HEK293 (cell line): ENCODE data around the gene CACNA1B.
"Not testable (repeated sequence)": the region's sequence is repeated elsewhere in the genome, so short reads cannot be mapped to it uniquely, and the experiment has no call there.

ENCODE experiments used
- CTCF ChIA-PET: fragments of 350-600 bp; formaldehyde crosslinking; extraction: SDS; loops from one replicate; lab custom pipeline; 2021; ENCODE audit warnings: antibody characterized with exemption; lab: Yijun Ruan, JAX
- POLR2A ChIA-PET: fragments of 300-600 bp; formaldehyde crosslinking; extraction: SDS; loops from one replicate; lab custom pipeline; 2020; ENCODE audit warnings: antibody characterized with exemption, inconsistent platforms; lab: Yijun Ruan, JAX
- H3K27ac ChIP-seq: fragments of 200-500 bp; sonication (Bioruptor generic); 2 replicates; pipeline ENCODE4 v1.5.1; 2014; ENCODE audit warnings: low read depth, low read length, control low read depth, inconsistent platforms; ENCODE audit errors: extremely low read depth
- H3K36me3 ChIP-seq, 2 experiments: fragments of 200-500 bp in 1 of 2; sonication (Bioruptor generic) in 1 of 2; 1 replicate in 1 of 2; 2 replicates in 1 of 2; pipeline ENCODE4 v1.5.1; 2014 to 2017; ENCODE audit warnings: inconsistent platforms in 2 of 2, low read length in 2 of 2; ENCODE audit not compliant: control insufficient read depth in 2 of 2, insufficient read depth in 1 of 2
- H3K4me1 ChIP-seq: fragments of 200-500 bp; sonication (Bioruptor generic); 2 replicates; pipeline ENCODE4 v1.5.1; 2014; ENCODE audit warnings: mild to moderate bottlenecking, low read length, inconsistent platforms; ENCODE audit not compliant: control insufficient read depth, insufficient read depth
- H3K4me3 ChIP-seq: 2 replicates; pipeline ENCODE4 v1.5.1; 2011; ENCODE audit warnings: low read depth, mild to moderate bottlenecking, control low read depth, low read length, moderate library complexity
- H3K9me3 ChIP-seq: fragments of 200-500 bp; sonication (Bioruptor generic); 2 replicates; pipeline ENCODE4 v1.5.1; 2014; ENCODE audit warnings: low read depth, low read length, inconsistent platforms; ENCODE audit not compliant: control insufficient read depth, insufficient read depth
- FEZF1 ChIP-seq: fragments of 450-650 bp; formaldehyde crosslinking; IDR thresholded peaks from 2 replicates; pipeline ENCODE4 v1.5.1; 2016; ENCODE audit warnings: missing biosample characterization, missing genetic modification characterization
- HOXC10 ChIP-seq: sonication (generic); formaldehyde crosslinking; IDR thresholded peaks from 2 replicates; pipeline ENCODE4 v1.8.1; 2023; ENCODE audit warnings: mild to moderate bottlenecking, missing genetic modification reagents
- SETDB1 ChIP-seq: IDR thresholded peaks from one replicate; pipeline ENCODE4 v1.6.1; 2017; ENCODE audit warnings: mild to moderate bottlenecking, low read length, moderate library complexity, mixed read lengths; ENCODE audit not compliant: insufficient read length
- ZNF501 ChIP-seq: fragments of 450-650 bp; formaldehyde crosslinking; IDR thresholded peaks from 2 replicates; pipeline ENCODE4 v1.5.1; 2016; ENCODE audit warnings: missing biosample characterization, missing genetic modification characterization
- TF ChIP-seq, protein P1 (sequence below): fragments of 450-650 bp; formaldehyde crosslinking; conservative IDR thresholded peaks from 2 replicates; pipeline ENCODE4 v1.5.1; 2016; ENCODE audit warnings: low read depth, missing biosample characterization, missing genetic modification characterization
- TF ChIP-seq, protein P2 (sequence below): fragments of 450-650 bp; formaldehyde crosslinking; IDR thresholded peaks from 2 replicates; pipeline ENCODE4 v1.5.1; 2016; ENCODE audit warnings: missing biosample characterization, missing genetic modification characterization
- TF ChIP-seq, protein P3 (sequence below): fragments of 450-650 bp; formaldehyde crosslinking; IDR thresholded peaks from 2 replicates; pipeline ENCODE4 v1.5.1; 2016; ENCODE audit warnings: missing biosample characterization, missing genetic modification characterization
- TF ChIP-seq, protein P4 (sequence below): fragments of 450-650 bp; formaldehyde crosslinking; IDR thresholded peaks from 2 replicates; pipeline ENCODE4 v1.5.1; 2016; ENCODE audit warnings: missing biosample characterization, missing genetic modification characterization

Gene CACNA1B

DNA sequence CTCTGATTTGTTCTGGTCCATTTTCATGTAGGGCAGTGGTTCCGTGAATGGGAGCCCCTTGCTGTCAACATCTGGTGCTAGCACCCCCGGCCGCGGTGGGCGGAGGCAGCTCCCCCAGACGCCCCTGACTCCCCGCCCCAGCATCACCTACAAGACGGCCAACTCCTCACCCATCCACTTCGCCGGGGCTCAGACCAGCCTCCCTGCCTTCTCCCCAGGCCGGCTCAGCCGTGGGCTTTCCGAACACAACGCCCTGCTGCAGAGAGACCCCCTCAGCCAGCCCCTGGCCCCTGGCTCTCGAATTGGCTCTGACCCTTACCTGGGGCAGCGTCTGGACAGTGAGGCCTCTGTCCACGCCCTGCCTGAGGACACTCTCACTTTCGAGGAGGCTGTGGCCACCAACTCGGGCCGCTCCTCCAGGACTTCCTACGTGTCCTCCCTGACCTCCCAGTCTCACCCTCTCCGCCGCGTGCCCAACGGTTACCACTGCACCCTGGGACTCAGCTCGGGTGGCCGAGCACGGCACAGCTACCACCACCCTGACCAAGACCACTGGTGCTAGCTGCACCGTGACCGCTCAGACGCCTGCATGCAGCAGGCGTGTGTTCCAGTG is 244.0 kb downstream of the CACNA1B start (continued):
- no peak for TF ChIP-seq FEZF1
- TF ChIP-seq, all 188 proteins: peak for 0

DNA sequence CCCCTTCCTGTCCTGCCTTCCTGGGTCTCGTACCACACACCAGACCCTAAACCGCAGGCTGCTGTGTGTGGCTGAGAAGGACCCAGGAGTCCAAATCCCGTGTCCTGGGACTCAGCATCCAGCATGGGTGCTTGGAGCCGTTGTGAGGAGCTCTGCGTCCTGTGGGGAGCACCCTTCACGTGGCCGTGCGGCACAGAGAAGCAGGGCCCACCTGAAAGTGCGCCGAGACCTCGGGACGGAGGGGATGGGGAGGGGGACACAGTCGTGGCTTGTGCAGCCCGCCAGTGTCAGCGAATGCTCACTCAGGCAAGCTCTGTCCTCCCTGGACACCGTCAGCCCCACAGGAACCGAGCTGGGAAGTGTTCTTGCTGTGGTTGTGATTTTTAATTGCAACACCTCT is 244.6 kb downstream of the CACNA1B start:
- CTCF ChIA-PET: no interaction called here
- H3K36me3 ChIP-seq: no peaks in the 10 kb centered on the region

DNA sequence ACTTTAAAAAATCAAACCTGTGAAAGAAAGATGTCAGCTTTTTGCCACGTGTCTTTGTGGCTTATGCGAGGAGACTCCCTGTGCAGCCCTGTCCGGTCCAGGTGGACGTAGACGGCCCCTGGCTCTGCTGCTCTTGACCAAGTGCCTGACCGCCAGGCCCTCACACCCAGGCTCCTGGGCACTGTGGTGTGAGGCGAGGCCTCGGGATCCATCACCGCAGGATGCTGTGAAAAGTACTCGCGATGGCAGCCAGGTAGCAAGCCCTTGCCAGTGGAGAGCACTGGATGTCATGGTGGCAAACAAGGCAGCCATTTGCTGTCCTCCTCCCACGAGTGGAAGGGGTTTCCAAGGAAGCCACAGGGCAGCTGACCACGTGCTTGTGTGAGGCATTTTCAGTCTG is 245.1 kb downstream of the CACNA1B start:
- Histone ChIP-seq H3K36me3 (no peaks in the 10 kb centered on the region), H3K4me3 (no peak overlapping the region), H3K9me3 (no peaks in the 10 kb centered on the region), H3K4me1 (no peaks in the 10 kb centered on the region), H3K27ac (no peak overlapping the region)
- TF ChIP-seq ZNF501 (tag by site-specific recombination): no peak
- no peak for TF ChIP-seq HOXC10 (CRISPR knock-in tag)
- ChIA-PET CTCF (no interaction called here), POLR2A (no interaction called here)

More for the DNA sequence above, 244.6 kb downstream of the CACNA1B start:
- no peak overlapping the region for H3K4me3 ChIP-seq
- no peaks in the 10 kb centered on the region for H3K9me3 ChIP-seq
- TF ChIP-seq SETDB1: no peak
- POLR2A ChIA-PET: no interaction called here
- H3K27ac ChIP-seq: no peak overlapping the region
- no peaks in the 10 kb centered on the region for H3K4me1 ChIP-seq

DNA sequence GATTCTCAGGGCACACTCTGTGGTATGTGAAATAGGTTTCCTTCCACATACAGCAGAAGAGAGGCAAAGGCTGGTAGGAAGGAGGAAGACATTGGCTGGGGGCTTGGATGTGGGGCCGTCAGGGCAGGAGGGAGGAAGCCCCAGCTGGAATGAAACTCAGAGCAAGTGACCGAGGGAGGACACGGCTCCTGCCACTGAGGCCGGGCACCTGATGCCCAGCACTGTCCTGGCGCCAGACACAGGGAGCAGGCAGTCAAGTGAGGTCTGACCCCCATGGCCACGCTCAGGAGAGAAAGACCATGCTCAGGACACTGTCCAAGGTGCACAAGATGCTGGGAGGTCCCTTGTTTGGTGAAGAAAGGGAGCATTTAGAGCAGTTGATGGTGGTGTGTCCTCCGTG is 245.5 kb downstream of the CACNA1B start:
- Histone ChIP-seq H3K27ac (no peak overlapping the region), H3K36me3 (no peaks in the 10 kb centered on the region), H3K9me3 (no peaks in the 10 kb centered on the region), H3K4me1 (no peaks in the 10 kb centered on the region), H3K4me3 (no peak overlapping the region)
- CTCF ChIA-PET: no interaction called here
- TF ChIP-seq, protein P1, sequence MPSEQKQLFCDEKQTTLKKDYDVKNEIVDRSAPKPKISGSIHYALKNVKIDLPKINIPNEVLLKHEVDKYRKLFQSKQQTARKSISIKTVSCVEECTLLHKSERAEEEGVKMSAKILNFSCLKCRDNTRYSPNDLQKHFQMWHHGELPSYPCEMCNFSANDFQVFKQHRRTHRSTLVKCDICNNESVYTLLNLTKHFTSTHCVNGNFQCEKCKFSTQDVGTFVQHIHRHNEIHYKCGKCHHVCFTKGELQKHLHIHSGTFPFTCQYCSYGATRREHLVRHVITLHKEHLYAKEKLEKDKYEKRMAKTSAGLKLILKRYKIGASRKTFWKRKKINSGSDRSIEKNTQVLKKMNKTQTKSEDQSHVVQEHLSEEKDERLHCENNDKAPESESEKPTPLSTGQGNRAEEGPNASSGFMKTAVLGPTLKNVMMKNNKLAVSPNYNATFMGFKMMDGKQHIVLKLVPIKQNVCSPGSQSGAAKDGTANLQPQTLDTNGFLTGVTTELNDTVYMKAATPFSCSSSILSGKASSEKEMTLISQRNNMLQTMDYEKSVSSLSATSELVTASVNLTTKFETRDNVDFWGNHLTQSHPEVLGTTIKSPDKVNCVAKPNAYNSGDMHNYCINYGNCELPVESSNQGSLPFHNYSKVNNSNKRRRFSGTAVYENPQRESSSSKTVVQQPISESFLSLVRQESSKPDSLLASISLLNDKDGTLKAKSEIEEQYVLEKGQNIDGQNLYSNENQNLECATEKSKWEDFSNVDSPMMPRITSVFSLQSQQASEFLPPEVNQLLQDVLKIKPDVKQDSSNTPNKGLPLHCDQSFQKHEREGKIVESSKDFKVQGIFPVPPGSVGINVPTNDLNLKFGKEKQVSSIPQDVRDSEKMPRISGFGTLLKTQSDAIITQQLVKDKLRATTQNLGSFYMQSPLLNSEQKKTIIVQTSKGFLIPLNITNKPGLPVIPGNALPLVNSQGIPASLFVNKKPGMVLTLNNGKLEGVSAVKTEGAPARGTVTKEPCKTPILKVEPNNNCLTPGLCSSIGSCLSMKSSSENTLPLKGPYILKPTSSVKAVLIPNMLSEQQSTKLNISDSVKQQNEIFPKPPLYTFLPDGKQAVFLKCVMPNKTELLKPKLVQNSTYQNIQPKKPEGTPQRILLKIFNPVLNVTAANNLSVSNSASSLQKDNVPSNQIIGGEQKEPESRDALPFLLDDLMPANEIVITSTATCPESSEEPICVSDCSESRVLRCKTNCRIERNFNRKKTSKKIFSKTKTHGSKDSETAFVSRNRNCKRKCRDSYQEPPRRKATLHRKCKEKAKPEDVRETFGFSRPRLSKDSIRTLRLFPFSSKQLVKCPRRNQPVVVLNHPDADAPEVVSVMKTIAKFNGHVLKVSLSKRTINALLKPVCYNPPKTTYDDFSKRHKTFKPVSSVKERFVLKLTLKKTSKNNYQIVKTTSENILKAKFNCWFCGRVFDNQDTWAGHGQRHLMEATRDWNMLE (tag by site-specific recombination): no peak
- TF ChIP-seq, protein P2, sequence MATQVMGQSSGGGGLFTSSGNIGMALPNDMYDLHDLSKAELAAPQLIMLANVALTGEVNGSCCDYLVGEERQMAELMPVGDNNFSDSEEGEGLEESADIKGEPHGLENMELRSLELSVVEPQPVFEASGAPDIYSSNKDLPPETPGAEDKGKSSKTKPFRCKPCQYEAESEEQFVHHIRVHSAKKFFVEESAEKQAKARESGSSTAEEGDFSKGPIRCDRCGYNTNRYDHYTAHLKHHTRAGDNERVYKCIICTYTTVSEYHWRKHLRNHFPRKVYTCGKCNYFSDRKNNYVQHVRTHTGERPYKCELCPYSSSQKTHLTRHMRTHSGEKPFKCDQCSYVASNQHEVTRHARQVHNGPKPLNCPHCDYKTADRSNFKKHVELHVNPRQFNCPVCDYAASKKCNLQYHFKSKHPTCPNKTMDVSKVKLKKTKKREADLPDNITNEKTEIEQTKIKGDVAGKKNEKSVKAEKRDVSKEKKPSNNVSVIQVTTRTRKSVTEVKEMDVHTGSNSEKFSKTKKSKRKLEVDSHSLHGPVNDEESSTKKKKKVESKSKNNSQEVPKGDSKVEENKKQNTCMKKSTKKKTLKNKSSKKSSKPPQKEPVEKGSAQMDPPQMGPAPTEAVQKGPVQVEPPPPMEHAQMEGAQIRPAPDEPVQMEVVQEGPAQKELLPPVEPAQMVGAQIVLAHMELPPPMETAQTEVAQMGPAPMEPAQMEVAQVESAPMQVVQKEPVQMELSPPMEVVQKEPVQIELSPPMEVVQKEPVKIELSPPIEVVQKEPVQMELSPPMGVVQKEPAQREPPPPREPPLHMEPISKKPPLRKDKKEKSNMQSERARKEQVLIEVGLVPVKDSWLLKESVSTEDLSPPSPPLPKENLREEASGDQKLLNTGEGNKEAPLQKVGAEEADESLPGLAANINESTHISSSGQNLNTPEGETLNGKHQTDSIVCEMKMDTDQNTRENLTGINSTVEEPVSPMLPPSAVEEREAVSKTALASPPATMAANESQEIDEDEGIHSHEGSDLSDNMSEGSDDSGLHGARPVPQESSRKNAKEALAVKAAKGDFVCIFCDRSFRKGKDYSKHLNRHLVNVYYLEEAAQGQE (tag by site-specific recombination): peak; percentile 69; the same call in 1 of the 2 replicates
- TF ChIP-seq, protein P3, sequence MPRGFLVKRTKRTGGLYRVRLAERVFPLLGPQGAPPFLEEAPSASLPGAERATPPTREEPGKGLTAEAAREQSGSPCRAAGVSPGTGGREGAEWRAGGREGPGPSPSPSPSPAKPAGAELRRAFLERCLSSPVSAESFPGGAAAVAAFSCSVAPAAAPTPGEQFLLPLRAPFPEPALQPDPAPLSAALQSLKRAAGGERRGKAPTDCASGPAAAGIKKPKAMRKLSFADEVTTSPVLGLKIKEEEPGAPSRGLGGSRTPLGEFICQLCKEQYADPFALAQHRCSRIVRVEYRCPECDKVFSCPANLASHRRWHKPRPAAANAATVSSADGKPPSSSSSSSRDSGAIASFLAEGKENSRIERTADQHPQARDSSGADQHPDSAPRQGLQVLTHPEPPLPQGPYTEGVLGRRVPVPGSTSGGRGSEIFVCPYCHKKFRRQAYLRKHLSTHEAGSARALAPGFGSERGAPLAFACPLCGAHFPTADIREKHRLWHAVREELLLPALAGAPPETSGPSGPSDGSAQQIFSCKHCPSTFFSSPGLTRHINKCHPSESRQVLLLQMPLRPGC (tag by site-specific recombination): no peak
- TF ChIP-seq, protein P4, sequence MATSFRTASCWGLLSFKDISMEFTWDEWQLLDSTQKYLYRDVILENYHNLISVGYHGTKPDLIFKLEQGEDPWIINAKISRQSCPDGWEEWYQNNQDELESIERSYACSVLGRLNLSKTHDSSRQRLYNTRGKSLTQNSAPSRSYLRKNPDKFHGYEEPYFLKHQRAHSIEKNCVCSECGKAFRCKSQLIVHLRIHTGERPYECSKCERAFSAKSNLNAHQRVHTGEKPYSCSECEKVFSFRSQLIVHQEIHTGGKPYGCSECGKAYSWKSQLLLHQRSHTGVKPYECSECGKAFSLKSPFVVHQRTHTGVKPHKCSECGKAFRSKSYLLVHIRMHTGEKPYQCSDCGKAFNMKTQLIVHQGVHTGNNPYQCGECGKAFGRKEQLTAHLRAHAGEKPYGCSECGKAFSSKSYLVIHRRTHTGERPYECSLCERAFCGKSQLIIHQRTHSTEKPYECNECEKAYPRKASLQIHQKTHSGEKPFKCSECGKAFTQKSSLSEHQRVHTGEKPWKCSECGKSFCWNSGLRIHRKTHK: no peak
- POLR2A ChIA-PET: no interaction called here

DNA sequence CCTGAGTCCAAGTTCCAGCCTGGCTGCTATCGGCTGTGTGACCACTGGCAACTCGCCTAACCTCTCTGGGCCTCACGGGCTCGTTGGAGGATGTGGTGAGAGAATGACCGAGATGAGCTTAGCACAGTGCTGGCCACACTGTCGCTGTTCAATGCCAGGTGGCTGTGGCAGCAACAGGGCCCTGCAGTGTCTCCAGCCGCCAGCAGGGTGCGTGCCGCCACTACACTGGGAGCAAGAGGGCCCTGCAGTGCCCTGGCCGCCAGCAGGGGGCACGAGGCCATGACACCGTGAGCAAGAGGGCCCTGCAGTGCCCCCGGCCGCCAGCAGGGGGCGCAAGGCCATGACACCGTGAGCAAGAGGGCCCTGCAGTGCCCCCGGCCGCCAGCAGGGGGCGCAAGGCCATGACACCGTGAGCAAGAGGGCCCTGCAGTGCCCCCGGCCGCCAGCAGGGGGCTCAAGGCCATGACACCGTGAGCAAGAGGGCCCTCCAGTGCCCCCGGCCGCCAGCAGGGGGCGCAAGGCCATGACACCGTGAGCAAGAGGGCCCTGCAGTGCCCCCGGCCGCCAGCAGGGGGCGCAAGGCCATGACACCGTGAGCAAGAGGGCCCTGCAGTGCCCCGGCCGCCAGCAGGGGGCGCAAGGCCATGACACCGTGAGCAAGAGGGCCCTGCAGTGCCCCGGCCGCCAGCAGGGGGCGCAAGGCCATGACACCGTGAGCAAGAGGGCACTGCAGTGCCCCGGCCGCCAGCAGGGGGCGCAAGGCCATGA is 248.7 kb downstream of the CACNA1B start:
- POLR2A ChIA-PET, CTCF ChIA-PET: not testable (repeated sequence)

More for the DNA sequence above, 248.7 kb downstream of the CACNA1B start:
- H3K4me1 ChIP-seq, H3K27ac ChIP-seq, H3K36me3 ChIP-seq, H3K4me3 ChIP-seq, H3K9me3 ChIP-seq: not testable (repeated sequence)
